Lower lobe of right lung (tissue), 2 donors: ENCODE data around the gene RND2. TPM values are rescaled to one million over a fixed set of nuclear protein-coding genes. Genes with fewer than 3 reads are reported as not detected.

Source experiments
- ATAC-seq, 2 donors: fragments of 200-7000 bp; cut with Tn5 transposase; one replicate each; pipeline ENCODE4 v1.9.1; 2020 to 2022; ENCODE audit warnings: mild to moderate bottlenecking in 2 of 2, moderate library complexity in 2 of 2
- DNase-seq: peaks from one replicate; pipeline ENCODE4 v3.0.0-alpha.2; 2020
- H3K27ac ChIP-seq: fragments of 200-600 bp; one replicate; pipeline ENCODE4 v1.8.0; 2022
- H3K27me3 ChIP-seq: fragments of 200-600 bp; one replicate; pipeline ENCODE4 v1.8.0; 2022; ENCODE audit warnings: low read depth
- H3K36me3 ChIP-seq: fragments of 200-600 bp; one replicate; pipeline ENCODE4 v1.8.0; 2022; ENCODE audit warnings: mild to moderate bottlenecking
- H3K4me1 ChIP-seq: fragments of 200-600 bp; one replicate; pipeline ENCODE4 v1.8.0; 2022
- H3K4me3 ChIP-seq: fragments of 200-600 bp; one replicate; pipeline ENCODE4 v1.8.0; 2022; ENCODE audit warnings: mild to moderate bottlenecking
- H3K9me3 ChIP-seq: fragments of 200-600 bp; one replicate; pipeline ENCODE4 v1.8.0; 2022
- CTCF ChIP-seq: fragments of 200-600 bp; IDR thresholded peaks from one replicate; pipeline ENCODE4 v1.8.0; 2022; ENCODE audit warnings: antibody characterized with exemption, mild to moderate bottlenecking
- intact Hi-C: fragments of 100-400 bp; cut with DNase I; formaldehyde crosslinking; loops from one replicate; pipeline ENCODE4 v1.11.0; 2022
- total RNA-seq: library from RNA; stranded (reverse); fragmentation: NEBNext Ultra II Directional; extraction: Animal tissue kit (Norgen Biotek cat#: 25700); gene quantifications from one replicate; pipeline ENCODE4 v1.2.1, GENCODE V29; 2021
- donor health status: DM: no; HTN: yes; CAD: no; lungs with severe emphysema.

Gene RND2
- total RNA-seq, 1 donor from 2014 or later, result 0.53 TPM

GRCh38 chr17:43069368-43069898 lies 44.4 kb downstream of the RND2 start:
- no peaks in the 10 kb centered on the region for H3K9me3 ChIP-seq
- intact Hi-C loops, result no loop called here

GRCh38 chr17:43070257-43070656 lies 45.2 kb downstream of the RND2 start:
- TF ChIP-seq CTCF, result no peak
- intact Hi-C loops, result no loop called here

More at GRCh38 chr17:43069368-43069898, 44.4 kb downstream of the RND2 start:
- Histone ChIP-seq H3K36me3 (no peaks in the 10 kb centered on the region), H3K27ac (no peak overlapping the region), H3K4me3 (no peak overlapping the region), H3K4me1 (no peaks in the 10 kb centered on the region), H3K27me3 (no peaks in the 10 kb centered on the region)
- ATAC-seq, result no peak
- TF ChIP-seq CTCF, result no peak
- no peak for DNase-seq

GRCh38 chr17:43070872-43071271 lies 45.8 kb downstream of the RND2 start:
- DNase-seq, result no peak
- intact Hi-C loops, result no loop called here
- TF ChIP-seq CTCF, result no peak
- H3K4me1 ChIP-seq, result no peaks in the 10 kb centered on the region
- no peak overlapping the region for H3K27ac ChIP-seq
- no peak for ATAC-seq
- H3K27me3 ChIP-seq, result no peaks in the 10 kb centered on the region
- H3K4me3 ChIP-seq, result no peak overlapping the region
- H3K9me3 ChIP-seq, result no peaks in the 10 kb centered on the region
- no peaks in the 10 kb centered on the region for H3K36me3 ChIP-seq

More at GRCh38 chr17:43070257-43070656, 45.2 kb downstream of the RND2 start:
- H3K27me3 ChIP-seq, result no peaks in the 10 kb centered on the region
- H3K36me3 ChIP-seq, result no peaks in the 10 kb centered on the region
- no peaks in the 10 kb centered on the region for H3K4me1 ChIP-seq
- DNase-seq (no peak), ATAC-seq (no peak)
- H3K9me3 ChIP-seq, result no peaks in the 10 kb centered on the region
- no peak overlapping the region for H3K4me3 ChIP-seq
- no peak overlapping the region for H3K27ac ChIP-seq

GRCh38 chr17:43074869-43075268 lies 49.8 kb downstream of the RND2 start:
- Histone ChIP-seq H3K4me3 (no peak overlapping the region), H3K4me1 (no peaks in the 10 kb centered on the region), H3K36me3 (no peaks in the 10 kb centered on the region), H3K27ac (no peak overlapping the region), H3K9me3 (no peaks in the 10 kb centered on the region), H3K27me3 (no peaks in the 10 kb centered on the region)
- intact Hi-C loops, result no loop called here
- ATAC-seq (no peak), DNase-seq (no peak)
- no peak for TF ChIP-seq CTCF

GRCh38 chr17:43079641-43080302 lies 54.7 kb downstream of the RND2 start:
- ATAC-seq (no peak), DNase-seq (no peak)
- intact Hi-C loops, result no loop called here
- TF ChIP-seq CTCF, result no peak
- no peaks in the 10 kb centered on the region for H3K9me3 ChIP-seq
- H3K4me1 ChIP-seq, result no peaks in the 10 kb centered on the region
- no peaks in the 10 kb centered on the region for H3K27me3 ChIP-seq
- no peaks in the 10 kb centered on the region for H3K36me3 ChIP-seq
- H3K27ac ChIP-seq, result no peak overlapping the region
- no peak overlapping the region for H3K4me3 ChIP-seq

Other genes starting within 250 kb of the RND2 start
- gene WNK4, start 244.6 kb upstream of the RND2 start, total RNA-seq, result 0.47 TPM
- 54.5 TPM for gene COA3, start 226.5 kb upstream of the RND2 start, total RNA-seq
- gene CNTD1, start 226.4 kb upstream of the RND2 start, total RNA-seq, result 1.6 TPM
- gene BECN1, start 200.9 kb upstream of the RND2 start, total RNA-seq, result 65.3 TPM
- 81.6 TPM for gene PSME3, start 191.8 kb upstream of the RND2 start, total RNA-seq
- gene AOC2, start 180.7 kb upstream of the RND2 start, total RNA-seq, result 2.1 TPM
- 160 TPM for gene AOC3, start 174.0 kb upstream of the RND2 start, total RNA-seq
- gene G6PC1, start 124.4 kb upstream of the RND2 start, total RNA-seq, result not detected
- gene AARSD1, start 60.8 kb upstream of the RND2 start, total RNA-seq, result 25.2 TPM
- 0.27 TPM for gene PTGES3L, start 45.2 kb upstream of the RND2 start, total RNA-seq
- gene RUNDC1, start 44.7 kb upstream of the RND2 start, total RNA-seq, result 17.1 TPM
- 810 TPM for gene RPL27, start 26.8 kb upstream of the RND2 start, total RNA-seq
- gene IFI35, start 18.4 kb upstream of the RND2 start, total RNA-seq, result 61.5 TPM
- 382 TPM for gene VAT1, start 2.8 kb upstream of the RND2 start, total RNA-seq
- 7.4 TPM for gene BRCA1, start 100.1 kb downstream of the RND2 start, total RNA-seq
- 93.3 TPM for gene NBR1, start 146.0 kb downstream of the RND2 start, total RNA-seq
- 17.9 TPM for gene TMEM106A, start 186.6 kb downstream of the RND2 start, total RNA-seq
- gene CCDC200, start 203.4 kb downstream of the RND2 start, total RNA-seq, result not detected
- 8,279 TPM for gene RNU2-1, start 208.7 kb downstream of the RND2 start, total RNA-seq